A673 (cell line): ENCODE results near the gene RRP1. TPM values are rescaled to one million over a fixed set of nuclear protein-coding genes. Genes with fewer than 3 reads are reported as not detected.

ENCODE experiments used
- BruUV-seq: library from RNA; stranded (reverse); fragments of 400-500 nt; replicated peaks from 2 replicates; lab custom pipeline; 2021; lab: Mats Ljungman, UMichigan
- CTCF ChIA-PET: fragments of 300-600 bp; sonication (Branson Sonifier 250); formaldehyde crosslinking; loops from one replicate; lab custom pipeline; 2022; ENCODE audit warnings: antibody characterized with exemption; lab: Charles Lee
- POLR2A ChIA-PET: fragments of 300-600 bp; sonication (Branson Sonifier 250); formaldehyde crosslinking; loops from one replicate; lab custom pipeline; 2022; ENCODE audit warnings: antibody characterized with exemption; ENCODE audit not compliant: low non-redundant PET; lab: Charles Lee
- DNase-seq: peaks from one replicate; pipeline ENCODE4 v3.0.0-alpha.2; 2015; ENCODE audit warnings: low spot score
- H3K27ac ChIP-seq: fragments of 200-600 bp; sonication (generic); 2 replicates; pipeline ENCODE4 v1.5.1; 2016; ENCODE audit warnings: mixed run types, low read depth, mild to moderate bottlenecking, mixed read lengths, antibody characterized with exemption, low read length; ENCODE audit not compliant: poor library complexity, severe bottlenecking
- H3K27me3 ChIP-seq: fragments of 200-600 bp; sonication (generic); replicated peaks from 2 replicates; pipeline ENCODE4 v1.6.1; 2017; ENCODE audit warnings: mixed run types, low read depth, mild to moderate bottlenecking, mixed read lengths, antibody characterized with exemption, low read length; ENCODE audit not compliant: insufficient read depth, poor library complexity
- H3K36me3 ChIP-seq: fragments of 200-600 bp; sonication (generic); 2 replicates; pipeline ENCODE4 v1.6.1; 2016; ENCODE audit warnings: mixed run types, mild to moderate bottlenecking, mixed read lengths, antibody characterized with exemption, low read length; ENCODE audit not compliant: insufficient read depth, poor library complexity, severe bottlenecking
- H3K4me1 ChIP-seq: fragments of 200-600 bp; sonication (generic); 2 replicates; pipeline ENCODE4 v1.6.1; 2017; ENCODE audit warnings: mixed run types, mild to moderate bottlenecking, mixed read lengths, antibody characterized with exemption, low read length; ENCODE audit not compliant: insufficient read depth, poor library complexity, severe bottlenecking
- H3K4me3 ChIP-seq: fragments of 200-600 bp; sonication (generic); 2 replicates; pipeline ENCODE4 v1.5.1; 2016; ENCODE audit warnings: low read depth, mixed run types, mild to moderate bottlenecking, mixed read lengths, low read length; ENCODE audit not compliant: poor library complexity, severe bottlenecking
- H3K9me3 ChIP-seq: fragments of 200-600 bp; sonication (generic); 2 replicates; pipeline ENCODE4 v1.6.1; 2016; ENCODE audit warnings: mixed run types, low read depth, mild to moderate bottlenecking, mixed read lengths, antibody characterized with exemption, low read length; ENCODE audit not compliant: poor library complexity, severe bottlenecking
- EZH2 ChIP-seq: fragments of 200-600 bp; sonication (generic); IDR thresholded peaks from 2 replicates; pipeline ENCODE4 v1.6.1; 2017; ENCODE audit warnings: borderline replicate concordance, low read depth, mild to moderate bottlenecking, mixed read lengths, antibody characterized with exemption, low read length; ENCODE audit not compliant: poor library complexity, severe bottlenecking
- intact Hi-C: fragments of 100-400 bp; cut with micrococcal nuclease; formaldehyde crosslinking; loops from one replicate; pipeline ENCODE4 v1.10.0; 2022; ENCODE audit not compliant: unreplicated experiment
- total RNA-seq: library from RNA; stranded (reverse); gene quantifications from 2 replicates; pipeline ENCODE4 v1.2.3, GENCODE V29; 2021
- TF ChIP-seq, protein P1 (sequence below): fragments of 300-800, 200-600 bp; sonication (generic); conservative IDR thresholded peaks from 2 replicates; pipeline ENCODE4 v1.5.1; 2017; ENCODE audit warnings: low read depth, mild to moderate bottlenecking, antibody characterized with exemption, low read length, moderate library complexity, mixed read lengths

Gene RRP1
- total RNA-seq, 1 experiment from 2014 or later: 86.4 TPM

DNA sequence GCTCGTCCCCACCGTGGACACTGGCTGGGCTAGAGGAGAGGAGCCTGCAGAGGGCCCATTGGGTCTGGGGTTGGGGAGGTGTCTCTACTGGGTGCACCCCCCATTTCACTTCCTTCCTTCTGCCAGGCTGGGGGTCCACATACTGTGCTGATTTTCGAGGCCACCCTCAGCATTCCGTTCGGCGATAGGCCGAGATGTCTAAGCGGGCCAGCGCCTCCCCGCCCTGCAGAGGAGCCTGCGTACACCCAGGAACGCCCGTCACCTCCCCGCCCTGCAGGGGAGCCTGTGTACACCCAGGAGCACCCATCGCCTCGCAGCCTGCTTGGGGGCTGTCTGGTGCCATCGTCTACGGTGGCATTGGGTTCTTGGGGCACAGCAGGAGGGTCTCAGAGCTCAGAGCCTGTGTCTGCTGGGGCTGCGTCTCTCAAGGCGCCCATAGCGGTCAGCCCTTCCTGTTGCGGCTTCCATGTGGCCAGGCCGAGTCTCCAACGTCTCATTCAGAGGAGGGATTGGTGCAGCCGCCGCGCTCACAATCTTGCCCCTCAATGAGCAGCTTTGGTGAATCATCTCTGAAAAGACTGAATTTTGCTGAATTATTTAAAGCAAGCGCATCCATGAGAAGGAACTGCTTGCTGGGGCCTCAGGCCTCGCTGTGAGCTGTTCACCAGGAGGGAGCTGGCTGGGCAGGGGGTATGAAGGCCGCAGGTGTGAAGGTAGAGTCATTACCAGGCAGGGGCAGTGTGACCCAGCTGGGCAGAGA lies 44.9 kb downstream of the RRP1 start:
- no TSS peak for BruUV-seq
- no peak overlapping the region for H3K4me3 ChIP-seq
- H3K27me3 ChIP-seq: no peaks in the 10 kb centered on the region
- H3K9me3 ChIP-seq: no peaks in the 10 kb centered on the region
- H3K27ac ChIP-seq: no peak overlapping the region
- no peaks in the 10 kb centered on the region for H3K36me3 ChIP-seq
- intact Hi-C loops: no loop called here
- TF ChIP-seq, protein P1, sequence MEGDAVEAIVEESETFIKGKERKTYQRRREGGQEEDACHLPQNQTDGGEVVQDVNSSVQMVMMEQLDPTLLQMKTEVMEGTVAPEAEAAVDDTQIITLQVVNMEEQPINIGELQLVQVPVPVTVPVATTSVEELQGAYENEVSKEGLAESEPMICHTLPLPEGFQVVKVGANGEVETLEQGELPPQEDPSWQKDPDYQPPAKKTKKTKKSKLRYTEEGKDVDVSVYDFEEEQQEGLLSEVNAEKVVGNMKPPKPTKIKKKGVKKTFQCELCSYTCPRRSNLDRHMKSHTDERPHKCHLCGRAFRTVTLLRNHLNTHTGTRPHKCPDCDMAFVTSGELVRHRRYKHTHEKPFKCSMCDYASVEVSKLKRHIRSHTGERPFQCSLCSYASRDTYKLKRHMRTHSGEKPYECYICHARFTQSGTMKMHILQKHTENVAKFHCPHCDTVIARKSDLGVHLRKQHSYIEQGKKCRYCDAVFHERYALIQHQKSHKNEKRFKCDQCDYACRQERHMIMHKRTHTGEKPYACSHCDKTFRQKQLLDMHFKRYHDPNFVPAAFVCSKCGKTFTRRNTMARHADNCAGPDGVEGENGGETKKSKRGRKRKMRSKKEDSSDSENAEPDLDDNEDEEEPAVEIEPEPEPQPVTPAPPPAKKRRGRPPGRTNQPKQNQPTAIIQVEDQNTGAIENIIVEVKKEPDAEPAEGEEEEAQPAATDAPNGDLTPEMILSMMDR: no peak
- no peak for TF ChIP-seq EZH2
- CTCF ChIA-PET: no interaction called here
- POLR2A ChIA-PET: no interaction called here
- H3K4me1 ChIP-seq: no peaks in the 10 kb centered on the region
- DNase-seq: no peak

DNA sequence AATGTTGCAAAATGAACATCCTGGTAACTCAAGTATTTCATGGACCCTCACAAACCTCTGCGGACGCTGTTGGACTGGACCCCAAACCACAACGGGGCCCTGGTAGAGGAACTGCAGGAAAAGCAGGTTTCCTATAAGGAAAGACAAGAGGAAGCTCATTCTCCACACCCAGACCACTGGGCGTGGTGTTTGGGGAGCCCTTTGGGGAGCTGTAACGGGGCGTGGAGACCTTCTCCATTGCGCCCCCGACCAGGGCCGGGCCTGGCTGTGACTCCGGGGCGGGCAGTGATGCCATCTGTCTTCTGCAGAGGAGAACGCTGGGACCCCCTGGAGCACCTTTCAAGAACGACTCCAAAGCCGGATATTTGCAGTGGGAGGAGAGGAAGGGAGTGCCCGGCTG lies 45.7 kb downstream of the RRP1 start:
- H3K4me3 ChIP-seq: no peak overlapping the region
- no peak for DNase-seq
- TF ChIP-seq, protein P1: no peak
- no peak for TF ChIP-seq EZH2
- ChIA-PET CTCF (no interaction called here), POLR2A (no interaction called here)
- H3K27ac ChIP-seq: no peak overlapping the region
- BruUV-seq: no TSS peak
- H3K4me1 ChIP-seq: no peaks in the 10 kb centered on the region
- H3K9me3 ChIP-seq: no peaks in the 10 kb centered on the region
- intact Hi-C loops: no loop called here
- H3K27me3 ChIP-seq: no peaks in the 10 kb centered on the region
- no peaks in the 10 kb centered on the region for H3K36me3 ChIP-seq

DNA sequence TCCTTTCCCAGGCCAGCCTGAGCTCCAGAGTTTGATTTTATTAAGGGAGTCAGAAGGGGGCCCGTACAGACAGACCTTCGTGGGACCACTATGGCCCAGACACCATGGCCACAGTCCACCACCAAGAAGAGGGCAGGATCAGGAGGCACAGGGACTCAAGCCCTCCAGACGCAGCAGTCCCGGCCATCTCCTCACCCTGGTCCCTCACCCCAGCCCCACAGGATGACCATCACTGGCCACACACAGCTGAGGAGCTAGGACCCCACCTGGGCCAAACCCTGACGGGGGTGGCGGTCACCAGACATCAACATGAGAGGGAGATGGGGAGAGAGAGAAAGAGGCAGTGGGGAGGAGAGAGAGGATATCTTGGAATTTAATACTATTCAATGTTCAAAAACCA lies 46.5 kb downstream of the RRP1 start:
- BruUV-seq: no TSS peak
- Histone ChIP-seq H3K27me3 (no peaks in the 10 kb centered on the region), H3K27ac (no peak overlapping the region), H3K36me3 (no peaks in the 10 kb centered on the region), H3K9me3 (no peaks in the 10 kb centered on the region), H3K4me1 (no peaks in the 10 kb centered on the region), H3K4me3 (no peak overlapping the region)
- intact Hi-C loops: no loop called here
- no peak for TF ChIP-seq EZH2
- TF ChIP-seq, protein P1: no peak
- CTCF ChIA-PET: interaction anchor here (0.6 kb wide), 1 partner anchor 12 kb away, joined by 6 read pairs; no protein-coding TSS in a partner anchor
- no peak for DNase-seq
- POLR2A ChIA-PET: interaction anchor here (0.5 kb wide), 1 partner anchor 28 kb away, joined by 4 read pairs; no protein-coding TSS in a partner anchor
